HG03565 (cell line): ENCODE data around the gene CYP4F22.
"Not testable (repeated sequence)": the region's sequence is repeated elsewhere in the genome, so short reads cannot be mapped to it uniquely, and the experiment has no call there.

Experiments
- ATAC-seq: cut with Tn5 transposase; IDR thresholded peaks from one replicate; pipeline ENCODE4 v1.9.1; 2021; ENCODE audit warnings: mild to moderate bottlenecking, moderate library complexity; ENCODE audit not compliant: unreplicated experiment

CYP4F22 gene

GRCh38 chr19:15533522-15533830, 25.2 kb downstream of the CYP4F22 start:
- not testable (repeated sequence) for ATAC-seq

GRCh38 chr19:15534957-15535864, 26.9 kb downstream of the CYP4F22 start:
- no peak for ATAC-seq

DNA sequence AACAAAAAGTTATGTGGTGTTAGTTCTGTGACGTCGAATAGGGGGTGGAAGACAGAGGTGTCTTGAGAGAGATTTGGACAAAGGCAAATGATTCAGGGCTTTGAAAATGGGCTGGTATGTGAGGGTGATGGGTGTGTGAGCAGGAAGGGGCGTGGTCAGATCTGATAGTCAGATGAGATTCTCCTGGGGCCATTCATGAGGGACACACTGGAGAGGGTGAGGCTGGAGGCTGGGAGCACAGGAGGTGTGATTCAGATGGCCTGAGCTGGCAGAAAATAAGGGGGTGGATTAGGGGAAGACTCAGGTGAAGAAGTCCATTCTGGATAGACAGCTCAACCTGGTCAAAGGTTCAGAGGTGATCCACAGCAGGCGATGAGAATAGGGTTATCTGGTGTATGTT, 28.0 kb downstream of the CYP4F22 start:
- ATAC-seq = no peak

- no peak for ATAC-seq
Observed at GRCh38 chr19:15538774-15539173, 30.4 kb downstream of the CYP4F22 start.

GRCh38 chr19:15539638-15540037, 31.3 kb downstream of the CYP4F22 start:
- no peak for ATAC-seq

GRCh38 chr19:15540435-15540834, 32.1 kb downstream of the CYP4F22 start:
- ATAC-seq = no peak

DNA sequence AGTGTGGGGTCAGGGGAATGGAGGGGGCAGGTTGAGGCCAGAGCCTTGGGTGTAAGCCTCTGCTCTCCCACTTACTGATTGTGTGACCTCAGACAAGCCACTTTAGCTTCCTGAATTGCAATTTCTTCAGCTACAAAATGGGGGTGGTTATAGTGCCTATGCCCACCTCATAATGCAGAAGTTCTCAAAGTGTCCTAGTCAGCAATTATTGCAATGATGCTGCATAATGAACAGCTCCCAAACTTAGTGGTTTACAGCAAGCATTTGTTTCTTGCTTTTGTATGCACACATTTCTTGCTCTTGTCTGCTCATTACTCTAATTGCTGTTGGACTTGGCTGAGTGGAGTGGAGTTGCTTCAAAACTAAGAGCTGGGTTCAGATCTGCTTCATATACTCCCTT, 36.0 kb downstream of the CYP4F22 start:
- no peak for ATAC-seq

DNA sequence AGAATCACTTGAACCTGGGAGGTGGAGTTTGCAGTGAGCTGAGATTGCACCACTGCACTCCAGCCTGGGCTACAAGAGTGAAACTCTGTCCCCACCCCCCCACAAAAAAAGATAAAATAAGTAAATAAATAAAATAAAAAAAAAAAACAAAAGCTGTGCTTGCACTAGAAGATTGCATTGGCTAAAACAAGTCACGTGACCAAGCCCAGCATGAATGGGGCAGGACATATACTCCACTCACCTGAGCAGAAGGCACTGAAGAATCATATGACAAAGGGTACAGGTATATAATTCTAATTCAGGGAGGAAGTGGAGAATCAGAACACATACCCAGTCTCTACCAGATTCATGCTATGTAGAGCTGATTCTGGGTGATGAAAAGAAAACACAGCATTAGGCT, 36.6 kb downstream of the CYP4F22 start:
- no peak for ATAC-seq

GRCh38 chr19:15548648-15549047, 40.3 kb downstream of the CYP4F22 start:
- no peak for ATAC-seq

DNA sequence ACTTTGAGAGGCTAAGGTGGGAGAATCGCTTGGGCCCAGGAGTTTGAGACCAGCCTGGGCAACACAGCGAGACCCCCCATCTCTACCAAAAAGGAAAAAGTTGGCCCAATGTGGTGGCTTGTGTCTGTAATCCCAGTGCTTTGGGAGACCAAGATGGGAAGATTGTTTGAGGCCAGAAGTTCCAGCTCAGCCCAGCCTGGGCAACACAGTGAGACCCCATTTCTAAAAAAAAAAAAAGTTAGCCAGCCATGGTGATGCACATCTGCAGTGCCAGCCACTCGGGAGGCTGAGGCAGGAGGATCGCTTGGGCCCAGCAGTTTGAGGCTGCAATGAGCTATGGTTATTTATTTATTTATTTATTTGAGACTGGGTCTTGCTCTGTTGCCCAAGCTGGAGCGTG, 41.3 kb downstream of the CYP4F22 start:
- ATAC-seq = no peak

- no peak for ATAC-seq
Observed at GRCh38 chr19:15550273-15550672, 41.9 kb downstream of the CYP4F22 start.

GRCh38 chr19:15550929-15551292, 42.6 kb downstream of the CYP4F22 start:
- no peak for ATAC-seq

DNA sequence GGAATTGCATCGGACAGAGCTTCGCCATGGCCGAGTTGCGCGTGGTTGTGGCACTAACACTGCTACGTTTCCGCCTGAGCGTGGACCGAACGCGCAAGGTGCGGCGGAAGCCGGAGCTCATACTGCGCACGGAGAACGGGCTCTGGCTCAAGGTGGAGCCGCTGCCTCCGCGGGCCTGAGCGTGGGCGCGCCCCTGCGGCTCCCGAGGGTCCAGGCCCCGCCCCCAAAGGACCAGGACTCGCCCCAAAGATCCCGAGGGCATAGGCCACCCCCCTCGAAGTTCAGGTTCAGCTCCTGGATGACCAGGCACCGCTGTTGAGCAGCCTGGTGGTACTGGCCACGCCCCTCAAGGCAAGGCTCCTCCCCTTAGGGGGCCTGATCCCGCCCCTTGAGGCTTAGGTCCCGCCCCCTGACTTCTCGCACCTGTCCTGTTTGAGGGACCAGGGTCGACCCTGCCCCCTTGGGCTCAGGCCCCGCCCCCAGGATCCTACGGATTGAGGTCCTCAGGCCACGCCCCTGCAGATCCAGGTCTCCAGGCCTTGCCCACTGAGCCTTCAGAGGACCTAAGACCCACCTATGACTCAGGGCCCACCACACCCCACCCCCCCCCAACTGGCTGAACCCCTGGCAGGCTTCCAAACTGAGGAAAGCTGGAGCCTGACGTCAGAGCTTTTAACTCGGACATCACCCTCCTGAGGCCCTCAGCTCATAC, 43.1 kb downstream of the CYP4F22 start:
- ATAC-seq = no peak

- no peak for ATAC-seq
Observed at GRCh38 chr19:15555021-15555420, 46.7 kb downstream of the CYP4F22 start.

DNA sequence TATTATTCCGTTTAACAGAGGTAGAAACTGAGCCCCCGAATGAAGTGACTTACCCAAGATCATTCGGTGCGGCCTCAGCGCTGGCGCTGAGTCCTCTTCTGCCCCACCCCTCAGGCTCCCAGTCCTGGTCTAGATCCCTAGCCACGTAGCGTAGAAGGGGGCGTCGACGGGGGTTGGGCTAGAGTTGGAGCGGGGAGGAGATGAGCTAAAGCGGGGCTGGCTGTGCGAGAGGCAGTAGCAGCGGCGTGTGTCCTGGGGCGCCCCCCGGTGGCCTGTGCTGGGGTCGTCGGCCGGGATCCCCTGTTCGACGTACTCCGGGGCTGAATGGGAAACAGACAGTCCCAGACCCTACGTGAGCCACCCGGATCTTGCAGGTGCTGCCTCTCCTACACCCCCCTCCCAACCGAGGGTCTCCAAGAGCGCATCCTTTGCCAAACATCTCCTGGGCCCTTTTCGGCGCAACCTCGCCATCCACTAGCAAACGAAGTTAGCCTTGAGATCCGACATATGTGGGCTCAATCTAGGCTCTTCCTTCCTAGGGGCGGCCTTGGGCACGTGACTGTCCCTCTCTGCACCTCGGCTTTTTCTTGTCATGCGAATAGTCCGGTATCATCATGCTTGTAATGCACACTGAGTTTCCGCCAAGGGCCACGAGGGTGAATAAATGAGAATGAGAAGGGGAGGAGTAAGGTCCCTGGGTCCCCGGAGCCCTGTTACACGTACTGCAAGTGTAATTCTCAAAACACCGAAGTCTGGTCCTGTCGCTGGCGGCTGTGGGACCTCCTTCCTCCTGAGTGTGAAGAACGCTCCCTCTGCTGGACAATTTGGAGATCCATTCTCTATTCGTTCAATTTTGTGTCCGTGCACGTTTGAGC, 47.7 kb downstream of the CYP4F22 start:
- ATAC-seq = peak; percentile 61

DNA sequence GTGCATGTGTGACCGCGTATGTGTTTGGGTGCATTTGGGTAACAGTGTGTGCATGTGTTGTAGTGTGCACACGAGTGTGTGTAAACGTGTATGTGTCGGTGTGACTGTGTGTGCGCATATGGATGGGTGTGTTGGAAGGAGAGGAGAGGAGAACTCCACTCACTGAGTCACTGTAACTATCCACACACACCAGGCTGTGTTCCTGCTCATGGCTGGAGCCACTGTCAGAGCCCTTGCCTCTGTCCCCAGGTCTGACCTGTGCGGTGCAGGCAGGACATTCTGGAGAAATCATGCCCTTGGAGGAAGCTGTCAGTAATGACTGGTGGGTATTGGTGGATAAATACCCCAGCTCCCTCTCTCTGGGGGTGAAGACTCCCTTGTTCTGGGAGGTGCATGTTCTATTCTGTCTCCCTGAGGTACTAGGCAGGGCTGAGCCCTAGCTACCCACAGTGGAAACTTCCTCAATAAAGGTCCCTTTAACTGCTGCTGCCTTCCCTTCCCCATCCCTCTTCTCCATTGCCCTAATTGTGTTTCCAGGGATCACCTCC, 48.4 kb downstream of the CYP4F22 start:
- no peak for ATAC-seq

DNA sequence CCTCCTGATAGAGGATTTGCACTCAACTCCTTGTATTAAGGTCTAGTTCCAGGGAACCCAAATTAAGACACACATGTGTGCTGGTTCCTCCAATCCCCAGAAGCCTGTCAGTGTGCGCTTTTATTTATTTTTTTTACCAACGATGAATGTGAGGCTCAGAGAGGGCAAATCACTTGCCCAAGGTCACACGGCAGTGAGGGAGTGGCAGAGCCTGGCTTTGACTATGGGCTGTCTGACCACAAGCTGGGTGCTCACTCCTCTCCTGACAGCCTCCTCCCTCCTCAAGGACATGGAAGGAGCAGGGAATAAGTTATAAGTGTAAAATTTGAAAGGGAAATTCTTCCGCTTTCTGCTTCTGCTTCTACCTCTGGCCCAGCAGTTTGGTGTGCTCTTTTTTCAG, 48.9 kb downstream of the CYP4F22 start:
- no peak for ATAC-seq

DNA sequence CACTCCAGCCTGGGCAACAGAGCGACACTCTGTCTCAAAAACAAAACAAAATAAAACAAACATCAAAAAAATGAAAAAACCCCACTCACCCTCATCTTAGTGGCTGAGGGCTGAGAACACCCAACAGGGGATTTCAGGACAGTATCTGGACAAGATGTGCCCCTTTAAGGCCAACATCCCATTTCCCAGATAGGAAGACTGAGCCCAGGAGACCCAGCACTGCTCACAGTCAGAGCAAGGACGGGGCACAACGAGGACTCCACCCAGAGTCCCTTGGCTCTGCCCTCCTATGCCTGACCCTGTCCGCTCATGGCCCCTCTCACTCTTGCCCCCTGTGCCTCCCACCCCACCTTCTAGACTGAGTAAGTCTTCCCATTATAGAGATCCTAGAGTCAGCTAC, 53.8 kb downstream of the CYP4F22 start:
- no peak for ATAC-seq

GRCh38 chr19:15562861-15563260, 54.5 kb downstream of the CYP4F22 start:
- ATAC-seq = no peak

DNA sequence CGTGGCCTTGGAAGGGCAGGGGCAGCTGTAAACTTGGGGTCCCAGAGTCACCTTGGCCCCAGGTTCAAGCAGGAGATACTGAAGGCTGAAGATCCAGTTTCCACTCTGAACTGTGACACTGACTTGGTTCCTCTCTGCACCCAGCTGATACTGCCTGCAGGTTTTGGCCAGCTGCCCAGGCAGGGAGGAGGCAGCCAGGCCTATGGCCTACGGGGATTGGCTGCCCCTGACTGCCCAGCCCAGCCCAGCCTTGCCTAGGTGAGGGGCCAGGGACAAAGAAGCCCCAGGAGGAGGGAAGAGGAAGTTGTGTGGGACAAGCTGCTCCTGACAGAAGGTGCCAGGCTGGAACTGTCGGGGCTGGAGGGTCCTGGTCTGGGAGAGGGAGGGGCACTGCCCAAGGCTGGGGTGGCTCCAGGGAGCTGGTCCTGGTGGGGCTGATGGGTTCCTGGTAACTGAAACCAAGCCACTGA, 55.0 kb downstream of the CYP4F22 start:
- no peak for ATAC-seq

DNA sequence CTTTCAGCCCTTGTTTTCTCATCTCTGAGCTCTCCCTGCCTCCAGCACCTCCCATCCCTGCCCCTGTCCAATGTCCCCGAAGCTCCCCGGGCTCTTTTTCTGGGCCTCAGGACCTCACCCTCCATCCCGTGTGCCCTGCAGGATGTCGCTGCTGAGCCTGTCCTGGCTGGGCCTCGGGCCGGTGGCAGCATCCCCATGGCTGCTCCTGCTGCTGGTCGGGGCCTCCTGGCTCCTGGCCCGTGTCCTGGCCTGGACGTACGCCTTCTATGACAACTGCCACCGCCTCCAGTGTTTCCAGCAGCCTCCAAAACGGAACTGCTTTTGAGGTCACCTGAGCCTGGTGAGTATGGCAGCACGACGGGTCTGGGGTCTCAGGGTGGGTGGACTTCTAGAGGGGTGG, 55.6 kb downstream of the CYP4F22 start:
- ATAC-seq = no peak
